Activated CD4-positive, alpha-beta T cell treated with anti-CD3 and anti-CD28 coated beads, Interleukin-2, Interleukin-6, amounts not matched to agents 100 ng/mL and 50 ng/mL, durations not matched to agents 16 hours and 8 hours (primary cell): Measurements from ENCODE around the gene PHKA1.
A peak's percentile ranks its signal among the peaks of the same experiment; 100 is the strongest.
"Not testable (repeated sequence)": the region's sequence is repeated elsewhere in the genome, so short reads cannot be mapped to it uniquely, and the experiment has no call there.

Experiments used
- DNase-seq: peaks from one replicate; pipeline ENCODE4 v3.0.0-alpha.2; 2020

The PHKA1 gene

DNA sequence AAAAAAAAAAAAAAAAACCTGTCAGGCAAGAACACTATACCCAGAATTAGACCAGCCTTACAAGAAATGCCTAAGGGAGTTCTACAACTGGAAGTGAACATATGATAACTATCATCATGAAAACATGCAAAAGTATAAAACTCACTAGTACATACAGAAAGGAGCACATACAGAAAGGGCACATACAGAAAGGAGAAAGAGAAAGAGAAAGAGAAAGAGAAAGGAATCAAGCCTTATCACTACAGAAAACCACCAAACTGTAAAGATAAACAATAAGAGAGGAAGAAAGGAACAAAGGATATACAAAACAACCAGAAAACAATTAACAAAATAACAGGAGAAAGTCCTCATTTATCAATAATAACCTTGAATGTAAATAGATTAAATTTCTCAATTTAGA lies 50.4 kb downstream of the PHKA1 start:
- DNase-seq = no peak

DNA sequence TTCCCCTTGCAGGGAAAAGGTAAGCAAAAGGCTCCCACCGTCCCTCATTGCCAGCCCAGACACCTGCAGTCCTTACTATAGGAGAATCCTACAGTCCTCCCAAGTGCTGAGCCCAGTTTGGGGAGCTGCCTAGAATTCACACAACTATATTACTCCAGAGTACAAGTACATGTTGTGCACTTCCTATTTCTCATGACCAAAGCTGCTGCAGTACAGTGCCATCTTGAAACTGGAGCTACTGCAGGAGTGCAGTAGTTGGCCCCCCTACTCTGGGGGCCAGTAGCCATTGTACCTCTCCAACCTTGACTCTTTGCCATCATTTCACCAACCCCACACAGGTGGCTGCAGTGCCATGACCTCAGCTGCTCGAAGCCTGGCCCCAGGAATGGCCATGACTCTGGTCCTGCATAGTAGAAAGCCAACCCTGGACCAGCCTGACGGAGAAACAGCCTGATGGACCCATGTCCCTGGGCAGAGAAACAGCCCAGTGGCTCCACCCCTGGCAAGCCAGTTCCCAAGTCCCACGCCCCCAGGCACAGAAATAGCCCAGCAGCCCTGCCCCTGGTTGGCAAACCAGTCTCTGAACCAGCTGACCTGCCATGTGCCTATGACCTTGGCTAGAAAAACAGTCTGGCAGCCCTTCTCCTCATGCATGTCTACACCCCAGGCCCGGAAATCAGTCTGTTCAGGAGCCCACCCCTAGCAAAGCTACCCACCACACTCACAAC lies 51.9 kb downstream of the PHKA1 start:
- no peak for DNase-seq

GRCh38 chrX:72659723-72660122 lies 54.4 kb downstream of the PHKA1 start:
- no peak for DNase-seq

DNA sequence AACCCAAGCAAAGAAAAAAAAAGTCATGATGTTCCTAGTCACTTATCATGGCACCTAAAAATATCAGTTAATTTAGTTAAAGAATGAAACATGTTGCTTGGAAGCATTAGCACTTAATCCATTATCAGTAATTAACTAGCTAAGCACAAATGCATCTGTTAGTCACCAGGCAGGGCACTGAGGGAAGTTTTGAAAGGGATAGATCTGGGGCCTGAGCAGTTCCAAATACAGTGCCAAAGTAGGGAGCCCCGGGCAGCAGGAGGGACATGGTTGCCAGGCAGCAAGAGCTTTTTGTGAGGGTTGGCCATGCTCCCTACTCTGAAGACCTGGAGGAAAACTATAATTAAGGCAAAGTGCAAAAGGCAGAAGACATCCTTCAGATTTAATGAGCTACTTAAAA lies 62.0 kb downstream of the PHKA1 start:
- no peak for DNase-seq

GRCh38 chrX:72644946-72645345 lies 69.2 kb downstream of the PHKA1 start:
- DNase-seq = no peak

DNA sequence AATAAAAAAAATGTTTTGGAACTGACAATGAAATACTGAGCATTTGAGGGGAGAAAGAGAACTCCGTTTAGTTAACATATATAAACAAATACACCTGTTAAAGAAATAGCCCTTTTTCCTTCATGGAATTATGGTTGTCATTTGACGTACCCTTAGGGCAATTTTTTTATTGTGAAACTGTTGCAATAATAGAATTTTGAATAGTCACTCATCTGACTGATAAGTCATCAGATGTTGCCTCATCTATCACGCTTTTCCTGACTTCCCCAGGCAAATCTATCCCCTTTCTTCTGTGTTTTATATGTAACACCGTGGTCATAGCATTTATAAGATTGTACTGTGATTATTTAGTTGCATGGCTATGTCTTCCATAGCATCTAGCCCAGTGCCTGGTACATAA lies 72.5 kb downstream of the PHKA1 start:
- DNase-seq = no peak

- DNase-seq = no peak
Observed at GRCh38 chrX:72635930-72636329, 78.2 kb downstream of the PHKA1 start.

GRCh38 chrX:72634331-72634730 lies 79.8 kb downstream of the PHKA1 start:
- DNase-seq = no peak

- no peak for DNase-seq
Observed at GRCh38 chrX:72630185-72630584, 83.9 kb downstream of the PHKA1 start.

DNA sequence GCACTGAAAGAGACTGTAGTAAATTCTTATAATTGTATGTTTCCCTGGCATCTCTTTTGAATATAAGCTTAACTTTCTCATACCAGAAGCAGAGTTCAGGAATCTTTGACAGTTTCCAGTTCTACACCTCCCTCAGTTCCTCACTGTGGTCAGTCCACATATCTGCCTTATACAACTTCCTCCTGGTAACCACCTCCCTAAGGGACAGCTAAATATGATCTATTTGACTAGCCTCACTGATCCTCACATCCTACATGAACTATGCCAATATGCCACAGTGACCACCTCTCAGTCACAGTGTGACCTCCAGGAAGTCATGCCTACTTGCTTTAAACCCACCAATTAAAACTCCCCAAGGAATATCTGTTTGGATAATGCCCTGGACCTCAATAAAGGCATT lies 89.9 kb downstream of the PHKA1 start:
- DNase-seq = no peak

DNA sequence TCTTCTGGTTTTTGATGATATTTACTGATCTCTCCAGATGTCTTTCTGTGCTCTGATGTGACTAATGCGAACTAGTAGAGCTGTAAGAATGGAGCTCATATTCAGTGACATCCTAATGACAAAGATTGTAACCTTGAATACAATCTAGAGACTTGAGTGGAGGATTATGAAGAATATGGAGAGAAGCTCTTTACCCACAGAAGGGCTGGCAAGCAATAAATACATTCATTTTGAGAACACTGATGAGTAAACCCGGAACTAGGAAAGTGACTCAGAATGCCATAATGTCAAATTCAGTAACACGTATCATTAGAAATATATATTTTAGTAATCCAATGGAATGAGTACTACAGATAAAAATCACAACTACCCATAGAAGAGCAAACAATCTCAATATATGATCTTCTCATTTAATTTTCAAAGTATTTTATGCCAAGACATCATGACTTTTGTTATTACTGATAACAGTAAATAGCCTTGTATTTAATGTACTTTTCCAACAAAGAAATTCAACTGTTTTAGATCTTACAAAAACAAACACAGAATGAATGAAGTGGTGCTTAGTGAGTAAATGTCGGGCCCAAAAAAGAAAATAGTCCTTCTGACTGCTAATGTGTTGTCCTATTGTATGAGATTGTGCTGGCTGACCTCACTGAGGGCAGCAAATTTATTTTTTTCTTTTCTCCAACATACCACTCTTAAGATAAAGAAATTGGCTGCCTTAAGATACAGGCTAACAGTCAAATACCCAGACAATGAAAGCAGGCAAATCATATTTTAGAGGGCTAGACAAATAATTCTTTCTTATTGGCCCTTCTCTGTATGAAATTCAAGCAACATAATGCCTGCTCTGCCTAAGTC lies 92.3 kb downstream of the PHKA1 start:
- peak; percentile 87 for DNase-seq

DNA sequence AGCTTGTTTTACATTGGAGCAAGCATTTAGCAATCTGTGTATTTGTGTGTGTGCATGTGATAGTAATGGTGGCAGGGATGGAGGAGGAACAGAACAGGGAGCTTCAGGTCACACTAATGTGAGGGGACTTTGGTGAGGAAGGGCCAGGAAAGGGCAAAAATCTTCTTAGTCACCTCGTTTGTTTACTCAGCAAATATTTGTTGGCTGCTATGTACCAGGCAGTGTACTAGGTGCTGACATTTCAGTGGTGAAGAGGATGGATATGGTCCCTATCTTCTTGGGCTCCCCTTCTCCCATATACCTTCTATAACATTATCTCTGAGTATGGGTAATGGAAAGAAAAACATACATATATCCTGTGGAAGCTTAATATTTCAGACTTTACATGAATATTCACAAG lies 92.9 kb downstream of the PHKA1 start:
- DNase-seq = peak; percentile 50

DNA sequence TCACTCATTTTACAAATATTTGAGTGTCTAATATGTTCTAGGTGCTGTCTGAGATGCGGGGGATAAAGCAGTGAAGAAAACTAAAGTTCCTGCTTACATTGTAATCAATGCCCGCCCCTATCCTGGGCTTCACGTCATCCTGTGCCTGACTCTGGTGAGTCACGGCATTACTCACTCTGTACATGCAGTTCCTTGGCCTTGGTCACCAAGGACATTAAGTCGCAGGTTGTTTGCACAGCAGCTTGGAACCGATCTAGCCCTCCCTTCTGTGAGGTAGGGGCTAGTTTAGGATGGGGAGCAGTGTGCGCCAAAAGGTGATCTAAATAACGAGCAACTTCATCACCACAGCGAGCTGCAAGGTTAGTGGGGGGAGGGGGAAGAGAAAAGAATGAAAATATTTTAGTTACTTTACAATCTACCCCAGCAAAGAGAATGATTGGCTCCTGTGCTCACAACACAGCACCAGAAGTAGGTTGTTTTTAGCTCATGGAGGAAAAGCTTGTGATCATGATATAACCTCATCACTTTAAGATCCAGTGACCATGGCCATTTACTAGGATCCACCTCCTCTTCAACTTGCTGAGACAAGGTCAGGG lies 93.5 kb downstream of the PHKA1 start:
- DNase-seq = peak; percentile 77

DNA sequence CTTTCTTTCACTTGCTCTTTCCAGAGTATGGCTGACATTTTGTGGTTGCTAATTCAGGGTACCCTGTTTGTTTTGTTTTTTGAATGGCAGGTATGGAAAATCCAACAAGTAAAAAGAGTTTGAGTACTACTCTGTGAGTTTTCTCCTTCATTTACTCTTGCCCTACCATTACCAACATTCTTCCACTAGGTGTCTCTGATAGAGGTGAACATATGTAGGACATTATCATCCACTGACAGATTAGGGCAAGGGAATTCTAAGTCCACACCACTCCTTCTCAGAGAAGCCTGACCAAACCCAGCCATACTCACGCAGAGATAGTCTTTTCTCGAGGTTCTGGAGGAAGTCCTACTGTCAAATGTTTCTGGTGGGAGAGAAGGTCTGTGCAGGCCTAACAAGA lies 104.8 kb downstream of the PHKA1 start:
- DNase-seq = no peak

- DNase-seq = peak; percentile 30
Observed at GRCh38 chrX:72604705-72605104, 109.4 kb downstream of the PHKA1 start.

DNA sequence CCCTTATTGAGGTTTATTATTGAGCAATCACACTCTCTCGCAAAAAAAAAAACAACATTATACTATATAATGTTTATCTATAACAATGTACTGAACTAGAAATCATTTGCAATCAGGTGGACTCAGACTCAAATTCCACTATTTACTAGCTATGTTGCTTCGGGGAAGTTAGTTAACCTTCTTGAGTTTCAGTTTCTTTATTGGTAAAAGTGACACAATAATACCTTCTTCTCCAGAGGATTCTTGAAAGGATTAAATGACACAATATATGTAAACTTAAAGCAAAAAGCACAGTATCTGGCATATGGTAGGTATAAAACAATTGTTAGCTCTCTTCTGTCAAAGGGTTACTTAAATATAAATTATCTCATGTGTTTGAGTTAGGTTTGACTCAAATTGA lies 110.0 kb downstream of the PHKA1 start:
- DNase-seq = peak; percentile 33

DNA sequence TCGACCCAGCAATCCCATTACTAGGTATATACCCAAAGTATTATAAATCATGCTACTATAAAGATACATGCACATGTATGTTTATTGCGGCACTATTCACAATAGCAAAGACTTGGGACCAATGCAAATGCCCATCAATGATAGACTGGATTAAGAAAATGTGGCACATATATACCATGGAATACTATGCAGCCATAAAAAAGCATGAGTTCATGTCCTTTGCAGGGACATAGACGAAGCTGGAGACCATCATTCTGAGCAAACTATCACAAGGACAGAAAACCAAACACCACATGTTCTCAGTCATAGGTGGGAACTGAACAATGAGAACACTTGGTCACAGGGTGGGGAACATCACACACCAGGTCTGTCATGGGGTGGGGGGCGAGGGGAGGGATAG lies 123.1 kb downstream of the PHKA1 start:
- DNase-seq = not testable (repeated sequence)

GRCh38 chrX:72584163-72584562 lies 129.9 kb downstream of the PHKA1 start:
- no peak for DNase-seq

GRCh38 chrX:72576141-72576894 lies 137.8 kb downstream of the PHKA1 start:
- DNase-seq = no peak

GRCh38 chrX:72573158-72573511 lies 141.0 kb downstream of the PHKA1 start:
- DNase-seq = no peak

DNA sequence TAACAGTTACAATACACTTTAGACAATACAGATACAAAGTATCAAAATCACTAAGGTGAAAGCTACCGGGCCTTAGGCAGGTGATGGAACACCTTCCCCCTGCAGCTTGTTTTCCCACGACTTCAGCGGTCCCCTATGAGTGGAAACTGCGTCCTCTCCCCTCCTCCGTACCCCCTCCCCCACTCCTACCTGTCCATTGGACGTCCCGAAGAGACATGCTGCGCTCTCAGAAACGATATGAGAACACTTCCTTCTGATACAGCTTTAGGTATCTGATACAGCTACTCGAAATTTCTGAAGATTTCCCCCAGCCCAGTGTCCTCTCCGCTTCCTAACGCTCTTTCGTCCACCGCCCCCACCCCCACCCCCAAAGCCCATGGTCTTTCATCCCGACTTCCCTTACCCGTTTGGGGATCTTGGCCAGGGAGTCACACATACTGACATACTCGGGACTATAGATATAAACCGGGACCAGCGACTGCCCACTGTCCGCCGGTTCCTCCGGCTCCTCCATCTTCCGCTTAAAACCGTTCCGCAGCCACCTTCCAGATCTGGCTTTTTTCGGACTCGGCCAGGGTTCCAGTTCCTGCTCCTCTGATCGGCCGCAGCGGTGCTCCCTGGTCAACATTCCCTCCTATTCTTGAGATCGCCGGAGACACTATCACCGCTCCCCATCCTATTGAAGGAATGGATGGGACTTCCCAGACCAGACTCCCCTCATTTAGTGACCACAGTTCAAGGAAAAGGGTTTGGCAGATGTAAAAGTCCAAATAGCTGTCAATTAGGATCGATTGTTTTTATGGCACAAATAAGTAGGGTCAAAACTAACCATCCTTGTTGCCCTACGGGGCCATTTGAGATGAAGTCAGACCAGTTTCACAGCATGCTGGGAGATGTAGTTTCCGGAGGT lies 141.6 kb downstream of the PHKA1 start, which contains the start of gene HDAC8:
TSS of gene HDAC8 (minus strand) at position 596 of the 910 bp plus-strand sequence. CDS start at position 514, 82 bp downstream.
- peak; percentile 72 for DNase-seq

DNA sequence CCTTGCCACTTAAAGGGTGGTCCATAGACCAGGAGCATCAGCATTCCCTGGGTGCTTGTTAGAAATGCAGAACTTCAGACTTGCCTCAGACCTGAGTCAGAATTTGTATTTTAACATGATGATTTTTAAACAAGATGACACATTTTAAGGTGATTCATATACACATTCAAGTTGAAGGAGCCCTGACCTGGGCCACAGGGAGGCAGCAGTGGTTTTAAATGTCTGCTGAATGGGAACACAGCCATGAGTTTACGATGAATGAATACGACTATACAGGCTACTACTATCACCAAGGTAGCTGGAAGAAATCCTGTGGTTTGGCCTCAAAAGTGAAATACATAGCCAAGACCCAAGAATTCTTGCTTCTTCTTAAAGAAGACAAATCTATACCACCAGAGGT lies 144.3 kb downstream of the PHKA1 start:
- peak; percentile 16 for DNase-seq
